OCI-LY3 (cell line): Measurements from ENCODE around the gene NIP7.

Experiments
- CTCF ChIP-seq: fragments of 200-600, 300-600 bp; sonication (generic); IDR thresholded peaks from 2 replicates; pipeline ENCODE4 v1.5.1; 2014; ENCODE audit warnings: antibody characterized with exemption, low read length, low read depth
- EZH2phosphoT487 ChIP-seq: fragments of 200-600 bp; shearing (Covaris generic); IDR thresholded peaks from 2 replicates; pipeline ENCODE4 v1.6.1; 2018; ENCODE audit warnings: antibody characterized with exemption, mixed run types, low read depth

- TF ChIP-seq CTCF (no peak), EZH2phosphoT487 (no peak)
These were observed 25.0 kb upstream of the NIP7 start for GRCh38 chr16:69314534-69314933.
